GM19397 (cell line): ENCODE measurements around the gene NPAT.
"Not testable (repeated sequence)": the region's sequence is repeated elsewhere in the genome, so short reads cannot be mapped to it uniquely, and the experiment has no call there.

Experiments
- ATAC-seq: cut with Tn5 transposase; IDR thresholded peaks from one replicate; pipeline ENCODE4 v1.9.1; 2021; ENCODE audit warnings: mild to moderate bottlenecking, moderate library complexity; ENCODE audit not compliant: unreplicated experiment

The NPAT gene

DNA sequence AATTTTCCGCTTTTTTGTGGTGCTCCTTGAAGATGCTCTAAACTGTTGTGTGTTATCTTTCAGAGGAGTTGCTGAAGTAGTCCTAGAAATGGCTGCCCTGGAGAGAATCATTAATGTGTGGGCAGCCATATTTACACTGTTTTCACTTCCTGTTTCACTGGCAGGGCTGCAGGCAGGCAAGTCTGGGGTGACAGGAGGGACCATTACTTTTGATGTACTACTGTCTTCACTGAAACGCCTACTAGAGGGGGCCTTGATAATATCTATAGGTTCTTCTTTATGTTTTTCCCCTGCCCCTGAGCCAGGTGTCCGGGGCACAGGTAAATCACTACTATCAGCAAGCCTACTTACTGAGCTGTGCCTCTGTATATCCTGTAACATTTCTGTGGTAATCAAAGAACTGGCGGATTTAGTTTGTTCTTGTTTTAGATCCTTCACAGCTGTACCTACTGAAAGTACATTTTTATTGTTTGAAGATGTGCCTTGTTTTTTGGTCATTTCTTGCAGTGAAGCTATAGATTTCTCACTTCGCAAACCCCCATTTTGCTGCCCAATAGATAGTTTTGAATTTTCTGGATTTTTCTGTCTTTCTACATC, 61.4 kb downstream of the NPAT start:
- peak; percentile 97 for ATAC-seq

GRCh38 chr11:108154591-108154990, 67.8 kb downstream of the NPAT start:
- no peak for ATAC-seq

DNA sequence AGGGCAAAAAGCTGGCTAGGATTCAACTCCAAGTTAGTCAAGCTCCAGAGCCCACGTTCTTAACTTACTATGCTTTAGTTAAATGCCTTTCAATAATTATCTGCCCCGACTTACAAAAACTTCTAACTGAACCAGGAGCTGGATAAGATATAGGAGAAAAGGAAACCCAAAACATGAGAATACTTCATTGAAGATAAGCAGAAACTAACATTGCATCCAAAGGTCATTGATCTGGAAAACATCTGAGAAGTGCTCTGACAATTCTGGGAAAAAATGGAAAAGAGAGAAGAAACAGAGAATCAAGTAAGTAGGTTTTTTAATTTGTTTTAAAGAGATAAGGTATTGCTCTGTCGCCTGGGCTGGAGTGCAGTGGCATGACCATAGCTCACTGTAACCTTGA, 73.9 kb downstream of the NPAT start:
- no peak for ATAC-seq

DNA sequence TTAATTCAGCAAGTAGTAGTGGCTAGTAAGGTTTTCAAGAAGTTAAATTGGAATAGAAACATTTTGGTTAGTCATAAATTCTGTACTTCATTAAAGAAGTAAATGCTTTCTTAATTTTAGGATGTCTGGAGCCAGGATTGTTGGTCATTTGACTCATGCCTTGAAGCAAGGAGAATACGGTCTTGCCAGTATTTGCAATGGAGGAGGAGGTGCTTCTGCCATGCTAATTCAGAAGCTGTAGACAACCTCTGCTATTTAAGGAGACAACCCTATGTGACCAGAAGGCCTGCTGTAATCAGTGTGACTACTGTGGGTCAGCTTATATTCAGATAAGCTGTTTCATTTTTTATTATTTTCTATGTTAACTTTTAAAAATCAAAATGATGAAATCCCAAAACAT, 75.3 kb downstream of the NPAT start:
- no peak for ATAC-seq

- ATAC-seq = no peak
Measured at GRCh38 chr11:108144615-108145014, 77.8 kb downstream of the NPAT start.

GRCh38 chr11:108142304-108142703, 80.1 kb downstream of the NPAT start:
- no peak for ATAC-seq

- ATAC-seq = no peak
Measured at GRCh38 chr11:108137212-108137611, 85.2 kb downstream of the NPAT start.

GRCh38 chr11:108135845-108136544, 86.4 kb downstream of the NPAT start:
- no peak for ATAC-seq

DNA sequence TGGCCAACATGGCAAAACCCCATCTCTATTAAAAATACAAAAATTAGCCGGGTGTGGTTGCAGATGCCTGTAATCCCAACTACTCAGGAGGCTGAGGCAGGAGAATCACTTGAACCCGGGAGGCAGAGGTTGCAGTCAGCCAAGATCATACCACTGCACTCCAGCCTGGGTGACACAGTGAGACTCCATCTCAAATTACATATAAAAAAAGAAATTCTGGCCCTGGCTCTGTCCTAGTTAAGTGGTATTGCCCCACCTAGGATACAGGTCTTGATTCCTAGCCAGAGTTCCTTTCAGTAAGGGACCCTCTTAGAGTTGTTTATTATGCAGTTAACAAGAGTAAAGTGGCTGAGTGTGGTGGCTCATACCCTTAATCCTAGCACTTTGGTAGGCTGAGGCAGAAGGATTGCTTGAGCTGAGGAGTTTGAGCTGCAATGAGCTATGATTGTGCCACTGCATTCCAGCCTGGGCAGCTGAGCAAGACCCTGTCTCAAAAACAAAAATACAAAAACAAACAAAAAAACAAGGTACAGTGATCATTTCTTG, 89.4 kb downstream of the NPAT start:
- not testable (repeated sequence) for ATAC-seq

DNA sequence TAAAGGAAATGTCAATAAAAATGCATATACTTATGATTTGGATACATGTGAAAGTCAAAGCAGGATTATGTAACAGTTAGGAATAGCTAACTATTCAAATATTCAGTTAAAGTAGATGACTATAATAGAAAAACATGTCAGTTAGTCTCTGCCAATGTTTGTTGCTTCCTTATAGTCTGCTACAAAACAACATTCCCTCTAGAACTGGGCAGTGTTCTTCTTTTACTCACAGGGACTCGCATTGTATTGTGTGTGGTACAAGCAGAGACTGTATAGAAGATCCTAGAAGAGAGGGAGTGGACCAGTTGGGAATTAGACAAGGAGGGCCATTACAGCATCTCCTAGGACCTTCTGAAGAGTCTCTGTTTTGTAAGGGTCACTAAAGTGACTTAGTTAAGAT, 90.4 kb downstream of the NPAT start:
- no peak for ATAC-seq

GRCh38 chr11:108128772-108129171, 93.7 kb downstream of the NPAT start:
- no peak for ATAC-seq

DNA sequence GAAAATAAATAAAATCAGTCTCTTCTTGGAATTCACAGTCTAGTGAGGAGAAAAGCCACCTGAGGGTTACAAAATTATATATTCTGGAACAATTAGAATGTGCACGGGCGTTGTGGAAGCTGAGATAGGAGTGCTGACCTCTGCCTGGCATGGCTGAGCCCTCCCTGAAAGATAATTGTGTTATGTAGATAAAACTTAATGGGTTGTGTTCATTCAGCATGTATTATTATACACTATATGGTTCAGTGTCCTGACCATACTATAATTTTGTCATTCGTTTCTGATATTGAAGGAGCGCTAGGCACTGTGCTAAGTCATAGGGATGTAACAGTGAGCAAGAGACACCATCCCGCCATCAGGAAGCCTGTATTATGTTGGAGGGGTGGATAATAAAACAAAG, 97.3 kb downstream of the NPAT start:
- ATAC-seq = no peak

- no peak for ATAC-seq
Measured at GRCh38 chr11:108122166-108122628, 100.2 kb downstream of the NPAT start.

GRCh38 chr11:108121274-108122155, 100.9 kb downstream of the NPAT start, which contains the start of gene ACAT1:
ACAT1 (plus strand) TSS chr11:108121567; CDS start chr11:108121607, 40 bp downstream.
- ATAC-seq = peak; percentile 98

DNA sequence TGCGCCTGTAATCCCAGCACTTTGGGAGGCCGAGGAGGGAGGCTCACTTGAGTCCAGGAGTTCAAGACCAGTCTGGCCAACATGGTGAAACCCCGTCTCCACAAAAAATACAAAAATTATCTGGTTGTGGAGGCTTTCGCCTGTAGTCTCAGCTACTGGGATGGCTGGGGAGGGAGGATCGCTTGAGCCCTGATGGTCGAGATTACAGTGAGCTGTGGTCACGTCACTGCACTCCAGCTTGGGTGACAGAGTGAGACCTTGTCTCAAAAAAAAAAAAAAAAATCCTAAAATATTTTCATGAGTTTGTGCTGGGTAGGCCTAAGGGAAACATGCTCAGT, 101.5 kb downstream of the NPAT start:
- not testable (repeated sequence) for ATAC-seq

DNA sequence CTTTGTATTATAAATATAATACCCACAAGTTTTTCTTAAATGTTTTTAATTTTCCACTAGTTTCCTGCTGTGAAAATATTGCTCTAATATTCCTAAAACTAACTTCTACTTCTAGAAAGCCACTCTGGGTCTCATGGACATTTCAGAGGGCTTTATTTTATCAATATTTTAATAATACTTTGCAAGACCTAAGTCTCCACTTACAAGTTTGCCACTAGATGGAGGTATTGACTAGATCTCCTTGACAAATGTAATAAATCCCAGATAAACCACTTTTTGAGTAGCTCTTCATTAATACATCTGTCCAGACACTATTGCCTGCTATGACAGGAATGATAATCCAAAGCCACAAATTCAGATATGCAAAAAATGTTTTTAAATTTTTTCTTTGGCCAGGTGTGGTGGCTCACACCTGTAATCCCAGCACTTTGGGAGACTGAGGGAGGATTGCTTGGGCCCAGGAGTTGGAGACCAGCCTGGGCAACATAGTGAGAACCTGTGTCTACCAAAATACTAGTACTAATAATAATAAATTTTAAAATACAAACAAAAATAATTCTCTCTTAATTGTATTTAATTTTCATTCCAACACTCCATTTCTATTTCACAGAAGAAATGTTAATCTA, 104.6 kb downstream of the NPAT start:
- no peak for ATAC-seq

DNA sequence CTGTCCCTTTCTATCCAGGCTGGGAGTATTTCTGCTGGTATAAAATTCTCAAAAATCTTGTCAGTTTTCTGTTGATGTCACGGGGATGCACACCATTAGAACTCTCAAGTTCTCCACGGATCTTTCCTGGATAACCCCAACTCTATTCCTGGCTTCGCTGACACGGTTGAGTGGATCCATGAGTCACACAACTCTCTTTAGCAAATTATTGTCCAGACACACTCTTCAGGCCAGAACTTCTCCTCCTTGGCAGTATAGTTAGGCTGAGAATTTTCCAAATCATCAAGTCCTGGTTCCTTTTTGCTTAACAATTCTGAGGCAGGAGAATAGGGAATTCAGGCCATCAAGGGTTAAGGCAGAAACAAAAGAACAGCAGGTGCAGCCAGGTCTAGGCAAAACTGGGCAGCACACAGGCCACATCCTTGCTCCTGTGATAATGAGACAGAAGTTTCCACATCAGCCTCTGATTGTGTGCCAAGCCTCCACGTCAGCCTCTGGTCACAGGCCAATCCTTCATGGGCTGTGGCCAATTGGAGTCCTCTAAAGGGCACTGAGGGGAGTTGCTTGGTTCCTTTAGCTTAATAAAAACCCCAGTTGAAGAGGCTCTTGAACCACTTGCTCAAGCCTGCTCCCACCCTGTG, 106.8 kb downstream of the NPAT start:
- no peak for ATAC-seq

DNA sequence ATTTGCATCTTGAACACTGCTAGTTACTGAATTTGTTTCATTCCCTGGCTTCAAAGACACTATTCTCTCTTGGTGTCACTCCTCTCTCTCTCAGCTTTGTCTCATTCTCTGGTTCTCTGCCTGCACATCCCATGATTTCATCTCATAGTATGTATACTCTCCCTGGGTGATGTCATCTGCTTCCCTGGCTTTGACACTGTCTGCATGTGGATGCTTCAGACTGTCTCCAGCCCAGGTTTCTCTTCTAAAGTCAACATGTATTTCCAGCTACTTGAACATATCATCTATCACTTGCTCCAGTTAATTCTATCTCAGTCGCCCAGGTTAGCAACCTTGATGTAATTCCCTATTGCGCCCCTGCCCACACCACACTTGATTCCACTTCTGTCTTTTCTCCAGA, 110.4 kb downstream of the NPAT start:
- no peak for ATAC-seq

- no peak for ATAC-seq
Measured at GRCh38 chr11:108111126-108111525, 111.3 kb downstream of the NPAT start.
